ENCODE data around the gene EXOSC10. TPM values are rescaled to one million over a fixed set of nuclear protein-coding genes. Genes with fewer than 3 reads are reported as not detected.

The EXOSC10 gene
- total and polyA plus RNA-seq, 2 of the 13 experiments (the other 11 are each of a cell fraction or from before 2014, with no cell fraction given) = 48.4 to 67.6 TPM

DNA sequence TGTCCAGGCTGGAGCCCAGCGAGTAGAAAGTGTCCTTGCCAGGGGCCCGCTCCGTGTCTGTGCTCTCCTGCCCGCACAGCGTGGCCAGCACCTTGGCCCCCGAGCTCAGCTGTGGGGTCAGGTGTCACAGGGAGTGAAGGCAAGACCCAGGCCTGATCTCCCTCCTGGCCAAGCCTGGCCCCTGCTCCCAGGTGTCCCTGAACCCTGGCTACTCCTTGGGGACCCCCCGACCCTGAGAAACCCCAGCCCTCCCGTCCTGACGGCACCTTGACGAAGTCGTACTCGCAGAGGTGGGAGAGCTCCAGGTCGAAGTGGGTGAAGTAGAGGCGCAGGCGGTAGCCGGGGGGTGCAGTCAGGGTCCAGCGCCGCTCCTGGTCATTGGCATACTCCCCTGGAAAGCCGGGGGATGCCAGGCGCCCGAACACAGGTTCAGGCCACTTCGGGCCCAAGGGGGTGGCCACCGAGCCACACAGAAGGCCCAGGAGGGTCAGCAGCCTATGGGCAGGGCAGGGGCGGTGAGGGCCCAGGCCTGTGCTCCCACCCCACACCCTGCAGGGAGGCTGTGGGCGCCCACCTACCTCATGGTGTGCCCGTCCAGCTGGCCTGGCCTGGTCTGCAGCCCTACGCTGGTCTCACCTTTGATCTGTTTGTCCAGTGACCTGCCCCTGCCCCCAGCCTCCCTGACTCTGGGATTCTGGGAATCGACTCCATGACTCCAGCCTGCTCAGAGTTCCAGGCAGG is 52.9 kb downstream of the EXOSC10 start, which contains the start of gene MASP2 (continued):
- TF ChIP-seq, protein P1, sequence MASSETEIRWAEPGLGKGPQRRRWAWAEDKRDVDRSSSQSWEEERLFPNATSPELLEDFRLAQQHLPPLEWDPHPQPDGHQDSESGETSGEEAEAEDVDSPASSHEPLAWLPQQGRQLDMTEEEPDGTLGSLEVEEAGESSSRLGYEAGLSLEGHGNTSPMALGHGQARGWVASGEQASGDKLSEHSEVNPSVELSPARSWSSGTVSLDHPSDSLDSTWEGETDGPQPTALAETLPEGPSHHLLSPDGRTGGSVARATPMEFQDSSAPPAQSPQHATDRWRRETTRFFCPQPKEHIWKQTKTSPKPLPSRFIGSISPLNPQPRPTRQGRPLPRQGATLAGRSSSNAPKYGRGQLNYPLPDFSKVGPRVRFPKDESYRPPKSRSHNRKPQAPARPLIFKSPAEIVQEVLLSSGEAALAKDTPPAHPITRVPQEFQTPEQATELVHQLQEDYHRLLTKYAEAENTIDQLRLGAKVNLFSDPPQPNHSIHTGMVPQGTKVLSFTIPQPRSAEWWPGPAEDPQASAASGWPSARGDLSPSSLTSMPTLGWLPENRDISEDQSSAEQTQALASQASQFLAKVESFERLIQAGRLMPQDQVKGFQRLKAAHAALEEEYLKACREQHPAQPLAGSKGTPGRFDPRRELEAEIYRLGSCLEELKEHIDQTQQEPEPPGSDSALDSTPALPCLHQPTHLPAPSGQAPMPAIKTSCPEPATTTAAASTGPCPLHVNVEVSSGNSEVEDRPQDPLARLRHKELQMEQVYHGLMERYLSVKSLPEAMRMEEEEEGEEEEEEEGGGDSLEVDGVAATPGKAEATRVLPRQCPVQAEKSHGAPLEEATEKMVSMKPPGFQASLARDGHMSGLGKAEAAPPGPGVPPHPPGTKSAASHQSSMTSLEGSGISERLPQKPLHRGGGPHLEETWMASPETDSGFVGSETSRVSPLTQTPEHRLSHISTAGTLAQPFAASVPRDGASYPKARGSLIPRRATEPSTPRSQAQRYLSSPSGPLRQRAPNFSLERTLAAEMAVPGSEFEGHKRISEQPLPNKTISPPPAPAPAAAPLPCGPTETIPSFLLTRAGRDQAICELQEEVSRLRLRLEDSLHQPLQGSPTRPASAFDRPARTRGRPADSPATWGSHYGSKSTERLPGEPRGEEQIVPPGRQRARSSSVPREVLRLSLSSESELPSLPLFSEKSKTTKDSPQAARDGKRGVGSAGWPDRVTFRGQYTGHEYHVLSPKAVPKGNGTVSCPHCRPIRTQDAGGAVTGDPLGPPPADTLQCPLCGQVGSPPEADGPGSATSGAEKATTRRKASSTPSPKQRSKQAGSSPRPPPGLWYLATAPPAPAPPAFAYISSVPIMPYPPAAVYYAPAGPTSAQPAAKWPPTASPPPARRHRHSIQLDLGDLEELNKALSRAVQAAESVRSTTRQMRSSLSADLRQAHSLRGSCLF (CRISPR knock-in tag; IDR thresholded peaks at IDR 0.05; ENCODE audit: borderline replicate concordance) = no peak
- TF ChIP-seq ZNF614 (CRISPR knock-in tag; IDR thresholded peaks at IDR 0.05; ENCODE audit: borderline replicate concordance) = no peak
- TF ChIP-seq MAFG (CRISPR knock-in tag; IDR thresholded peaks at IDR 0.05) = no peak
- TF ChIP-seq MXI1 (IDR thresholded peaks at IDR 0.05; ENCODE audit: borderline replicate concordance, low read depth, low read length) = no peak
- TF ChIP-seq HNRNPL (IDR thresholded peaks at IDR 0.05; ENCODE audit: low read depth, low read length) = peak; percentile 88
- no peak; the same call in 1 of the 2 replicates for TF ChIP-seq KLF11 (CRISPR knock-in tag; IDR thresholded peaks at IDR 0.05)
- no peak for TF ChIP-seq MTF2 (CRISPR knock-in tag; IDR thresholded peaks at IDR 0.05; ENCODE audit: borderline replicate concordance)
- TF ChIP-seq HMG20A (CRISPR knock-in tag; IDR thresholded peaks at IDR 0.05; ENCODE audit: borderline replicate concordance) = no peak
- TF ChIP-seq ZNF839 (CRISPR knock-in tag; IDR thresholded peaks at IDR 0.05; ENCODE audit: borderline replicate concordance) = no peak
- TF ChIP-seq ZNF569 (CRISPR knock-in tag; IDR thresholded peaks at IDR 0.05; ENCODE audit: borderline replicate concordance) = no peak
- no peak for TF ChIP-seq ZBTB7A (CRISPR knock-in tag; IDR thresholded peaks at IDR 0.05)
- TF ChIP-seq HMGA1 (CRISPR knock-in tag; conservative IDR thresholded peaks at IDR 0.05) = no peak
- TF ChIP-seq ZNF136 (CRISPR knock-in tag; IDR thresholded peaks at IDR 0.05; ENCODE audit: low read depth) = 0 out of 2 replicates have a peak, but pooled peaks have one; percentile 82
- TF ChIP-seq ZMYM4 (CRISPR knock-in tag; IDR thresholded peaks at IDR 0.05) = no peak
- no peak for TF ChIP-seq ZNF780A (CRISPR knock-in tag; IDR thresholded peaks at IDR 0.05)
- 0 out of 2 replicates have a peak, but pooled peaks have one; percentile 72 for TF ChIP-seq ZNF44 (CRISPR knock-in tag; IDR thresholded peaks at IDR 0.05)
- TF ChIP-seq CBX1 (IDR thresholded peaks at IDR 0.05; ENCODE audit: low read depth) = no peak
- TF ChIP-seq ETV6 (CRISPR knock-in tag; conservative IDR thresholded peaks at IDR 0.05) = no peak
- no peak for TF ChIP-seq HNRNPUL1 (IDR thresholded peaks at IDR 0.05; ENCODE audit: low read depth, low read length)
- TF ChIP-seq ZNF660 (CRISPR knock-in tag; IDR thresholded peaks at IDR 0.05; ENCODE audit: borderline replicate concordance, low read depth) = no peak
- no peak for TF ChIP-seq FOXC1 (CRISPR knock-in tag; IDR thresholded peaks at IDR 0.05; ENCODE audit: borderline replicate concordance)
- peak; percentile 62; the same call in 1 of the 2 replicates for TF ChIP-seq DMAP1 (CRISPR knock-in tag; IDR thresholded peaks at IDR 0.05)
- 0 out of 2 replicates have a peak, but pooled peaks have one; percentile 34 for TF ChIP-seq SALL2 (CRISPR knock-in tag; IDR thresholded peaks at IDR 0.05)
- TF ChIP-seq SIN3B (IDR thresholded peaks at IDR 0.05; ENCODE audit: low read length) = no peak
- TF ChIP-seq KDM6A (CRISPR knock-in tag; IDR thresholded peaks at IDR 0.05; ENCODE audit: low read depth) = peak; percentile 50; the same call in 1 of the 2 replicates
- no peak for TF ChIP-seq ZNF674 (CRISPR knock-in tag; IDR thresholded peaks at IDR 0.05; ENCODE audit: low read depth)

Measured in HepG2 (cell line).